ENCODE results near the gene AKIRIN2. TPM values are rescaled to one million over a fixed set of nuclear protein-coding genes. Genes with fewer than 3 reads are reported as not detected.
"Not testable (repeated sequence)": the region's sequence is repeated elsewhere in the genome, so short reads cannot be mapped to it uniquely, and the experiment has no call there.

Gene AKIRIN2
- total RNA-seq, 1 donor, result 92.1 TPM

DNA sequence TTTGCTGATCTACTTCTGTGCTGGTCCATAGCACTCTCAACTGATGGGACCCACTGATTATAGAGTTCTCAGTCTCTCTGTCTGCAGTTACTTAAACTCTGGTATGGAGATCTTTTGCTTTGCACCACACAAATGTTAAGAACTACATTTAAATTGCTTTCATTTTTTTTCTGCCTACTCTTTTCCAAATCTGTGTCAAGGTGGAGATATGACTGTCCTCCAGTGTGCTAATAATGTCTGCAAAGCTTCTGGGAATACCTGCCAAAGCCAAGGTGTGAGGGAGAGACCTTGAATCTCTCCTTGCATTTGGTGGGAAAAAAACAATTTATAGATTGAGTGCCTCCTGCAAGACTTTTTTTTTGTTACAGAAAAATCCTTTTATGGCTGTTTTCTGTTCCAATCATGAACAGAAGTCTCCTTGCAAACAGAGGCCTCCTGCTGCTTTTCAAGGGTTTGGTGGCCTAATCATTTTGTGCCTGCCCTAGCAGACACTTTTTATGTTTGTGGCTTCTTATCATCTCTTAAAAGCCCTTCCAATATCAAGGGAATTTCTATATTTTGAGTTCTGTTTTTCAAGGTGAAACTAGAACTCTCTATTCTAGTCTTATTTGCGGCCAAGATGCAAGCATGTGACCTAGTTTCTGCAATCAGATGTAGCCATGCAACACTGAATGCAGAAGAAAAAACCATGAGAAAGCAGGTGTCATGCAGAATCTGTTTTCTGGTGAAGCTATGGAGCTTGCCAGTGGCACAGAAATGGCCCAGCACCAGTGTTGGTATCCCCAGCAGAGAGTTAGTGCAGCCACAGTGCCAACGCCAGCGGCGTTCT, 23.2 kb upstream of the AKIRIN2 start:
- Histone ChIP-seq H3K4me1 (ENCODE audit: insufficient read depth, low read length) (peaks cover 54% of the 10 kb centered on the region), H3K4me3 (ENCODE audit: low read length) (no peak overlapping the region), H3K9me3 (ENCODE audit: low read depth, low read length) (no peaks in the 10 kb centered on the region), H3K27me3 (ENCODE audit: insufficient read depth, low read length) (no peaks in the 10 kb centered on the region)

DNA sequence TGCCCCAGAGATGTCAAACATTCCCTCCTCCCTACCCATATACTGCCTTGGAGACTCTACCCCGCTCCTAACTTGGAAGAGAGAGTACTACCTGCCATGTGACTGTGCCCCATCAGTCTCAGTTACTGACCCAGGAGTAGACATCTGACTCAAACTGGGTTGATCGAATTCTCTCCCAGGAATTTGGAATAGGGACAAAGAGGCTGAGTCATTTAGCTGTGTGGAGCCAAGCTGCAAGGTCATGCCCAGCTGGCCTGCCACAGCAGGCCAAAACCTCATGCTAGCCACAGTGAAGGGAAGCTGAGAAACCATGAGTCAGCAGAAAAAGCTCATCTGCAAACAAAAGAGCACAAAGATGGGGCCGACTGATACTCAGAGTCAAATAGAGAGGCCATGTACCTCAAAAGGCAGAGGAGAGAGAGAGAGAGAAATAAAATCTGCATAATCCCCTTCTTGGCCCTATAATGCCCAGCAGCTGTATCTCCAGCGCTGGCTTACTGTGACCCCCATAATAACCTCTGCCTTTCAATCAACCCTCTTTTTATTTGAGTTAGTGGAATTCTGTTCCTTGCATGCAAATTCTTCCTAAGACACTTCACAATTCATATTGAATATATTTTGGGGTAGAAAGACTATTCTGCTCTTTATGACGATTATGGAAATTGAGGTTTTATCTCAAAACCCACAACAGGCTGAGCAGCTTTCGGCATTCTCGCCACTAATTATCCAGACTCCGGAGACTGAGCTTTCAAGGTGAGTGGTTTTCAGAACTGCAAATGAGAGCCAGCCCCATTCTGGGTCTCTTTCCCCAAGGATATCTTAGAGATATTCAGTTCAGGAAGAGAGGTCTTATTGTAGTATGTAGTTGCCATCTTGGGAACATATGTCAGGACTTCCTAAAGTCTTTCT, 21.4 kb upstream of the AKIRIN2 start:
- H3K4me3 ChIP-seq (ENCODE audit: low read length), result no peak overlapping the region
- H3K27me3 ChIP-seq (ENCODE audit: insufficient read depth, low read length), result no peaks in the 10 kb centered on the region
- peaks cover 51% of the 10 kb centered on the region for H3K4me1 ChIP-seq (ENCODE audit: insufficient read depth, low read length)
- no peaks in the 10 kb centered on the region for H3K9me3 ChIP-seq (ENCODE audit: low read depth, low read length)

DNA sequence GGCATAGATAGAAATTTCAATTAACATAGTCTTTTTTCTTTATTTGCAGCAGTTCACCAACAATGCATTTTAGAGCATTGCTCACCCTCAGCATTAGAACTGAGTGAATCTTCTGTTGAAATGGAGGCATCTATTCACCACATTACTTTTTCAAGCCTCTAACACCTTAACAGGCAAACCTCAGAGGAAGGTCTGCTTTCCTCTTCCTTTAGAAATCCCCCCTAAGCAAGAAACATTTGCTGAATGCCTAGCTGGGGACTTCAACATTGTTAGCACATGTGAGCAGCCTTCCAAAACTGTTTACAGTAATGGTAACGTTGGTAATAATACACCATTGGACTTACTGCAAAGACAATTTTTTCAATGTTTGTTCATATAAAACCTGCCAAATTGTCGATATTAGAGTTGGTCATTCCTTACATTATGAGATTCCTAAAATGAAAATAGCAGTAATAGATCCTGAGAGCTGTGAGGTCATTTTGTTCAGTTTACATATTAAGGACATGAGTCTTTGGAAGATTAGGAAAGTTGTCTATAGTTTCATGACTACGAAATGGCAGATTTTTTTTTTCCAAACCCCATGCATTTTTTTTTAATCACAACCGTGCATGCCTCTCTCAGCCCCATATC, 20.6 kb upstream of the AKIRIN2 start:
- Histone ChIP-seq H3K9me3 (ENCODE audit: low read depth, low read length) (no peaks in the 10 kb centered on the region), H3K4me1 (ENCODE audit: insufficient read depth, low read length) (peaks cover 57% of the 10 kb centered on the region), H3K4me3 (ENCODE audit: low read length) (no peak overlapping the region), H3K27me3 (ENCODE audit: insufficient read depth, low read length) (no peaks in the 10 kb centered on the region)

DNA sequence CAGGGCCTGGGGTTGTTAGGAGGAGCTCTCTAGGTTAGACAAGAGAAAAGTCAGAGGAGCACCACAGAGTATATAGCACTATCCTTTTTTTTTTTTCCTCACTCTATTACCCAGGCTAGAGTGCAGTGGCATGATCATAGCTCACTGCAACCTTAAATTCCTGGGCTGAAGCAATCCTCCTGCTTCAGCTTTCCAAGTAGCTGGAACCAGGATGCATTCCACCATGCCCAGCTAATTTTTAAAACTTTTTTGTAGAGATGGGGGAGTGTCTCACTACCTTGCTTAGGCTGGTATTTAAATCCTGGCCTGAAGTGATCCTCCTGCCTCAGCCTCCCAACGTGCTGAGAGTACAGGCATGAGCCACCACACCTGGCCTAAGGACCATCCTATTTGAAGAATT, 19.3 kb upstream of the AKIRIN2 start:
- H3K9me3 ChIP-seq (ENCODE audit: low read depth, low read length), result no peaks in the 10 kb centered on the region
- no peak overlapping the region for H3K4me3 ChIP-seq (ENCODE audit: low read length)
- H3K27me3 ChIP-seq (ENCODE audit: insufficient read depth, low read length), result no peaks in the 10 kb centered on the region
- peaks cover 65% of the 10 kb centered on the region for H3K4me1 ChIP-seq (ENCODE audit: insufficient read depth, low read length)

DNA sequence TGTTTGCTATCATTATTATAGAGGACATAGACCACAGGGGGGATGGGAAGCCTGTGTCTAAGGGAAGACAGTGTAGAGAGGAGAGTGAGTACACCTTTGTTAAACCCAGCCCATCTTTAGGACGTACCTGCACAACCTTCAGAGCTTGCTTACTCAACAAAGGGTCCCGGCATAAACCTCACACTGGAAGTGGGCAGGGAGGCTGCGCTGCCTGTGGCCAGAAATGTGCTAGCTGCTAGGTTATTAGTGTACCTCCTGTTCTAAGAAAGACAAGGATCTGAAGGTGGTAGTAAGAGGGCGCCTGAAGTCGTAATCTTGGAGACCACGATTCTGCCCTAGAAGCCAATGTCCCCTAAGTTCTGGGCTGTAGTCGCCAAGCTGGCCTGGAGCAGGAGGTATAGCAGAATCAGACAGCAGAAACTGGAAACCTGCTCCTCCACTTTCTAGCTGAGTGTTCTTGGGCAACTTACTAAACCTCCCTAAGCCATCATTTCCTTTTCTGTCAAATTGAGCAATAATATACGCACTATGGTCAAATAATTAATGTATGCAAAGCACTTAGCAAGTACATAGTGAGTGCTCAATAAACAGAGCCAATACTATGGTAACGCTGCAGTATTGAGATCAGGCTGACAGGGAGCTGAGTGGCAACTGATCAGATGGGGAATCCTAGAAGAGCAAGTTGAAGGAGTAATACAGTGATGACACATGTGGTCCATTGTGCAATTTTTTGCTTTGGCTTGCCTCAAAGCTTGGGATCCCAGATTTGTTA, 16.8 kb upstream of the AKIRIN2 start:
- no peak overlapping the region for H3K4me3 ChIP-seq (ENCODE audit: low read length)
- peaks cover 52% of the 10 kb centered on the region for H3K4me1 ChIP-seq (ENCODE audit: insufficient read depth, low read length)
- H3K27me3 ChIP-seq (ENCODE audit: insufficient read depth, low read length), result no peaks in the 10 kb centered on the region
- H3K9me3 ChIP-seq (ENCODE audit: low read depth, low read length), result no peaks in the 10 kb centered on the region

DNA sequence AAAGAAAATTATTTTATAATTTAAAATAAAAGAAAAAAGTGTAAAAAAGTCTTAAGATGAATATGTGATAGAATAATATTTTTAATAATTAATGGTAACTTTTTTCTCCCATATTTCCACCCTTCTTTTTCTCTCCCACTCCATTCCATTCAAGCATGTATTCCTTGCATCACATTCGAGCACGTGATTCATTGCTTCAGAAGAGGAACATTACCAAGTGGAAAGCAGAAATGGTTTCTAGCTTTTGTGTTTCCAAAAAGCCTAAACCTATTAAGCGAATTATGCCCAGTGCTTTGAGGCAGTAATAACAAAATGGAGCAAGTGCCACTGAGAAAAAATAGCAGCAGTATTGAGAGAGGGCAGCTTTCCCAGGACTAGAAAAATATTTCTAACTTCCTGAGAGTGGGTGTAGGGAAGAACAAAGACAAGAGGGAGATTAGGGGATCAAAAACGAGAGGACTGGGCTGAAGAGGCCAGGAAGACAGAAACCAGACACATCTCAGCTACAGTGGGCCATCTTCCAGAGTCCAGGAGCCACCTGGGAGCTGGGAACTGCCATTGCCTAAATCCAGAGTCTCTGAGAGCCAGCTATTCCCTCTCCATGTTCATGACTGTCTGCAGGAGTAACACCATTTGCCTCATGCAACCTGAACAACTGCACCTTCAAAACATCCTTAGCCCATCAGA, 15.0 kb upstream of the AKIRIN2 start:
- Histone ChIP-seq H3K9me3 (ENCODE audit: low read depth, low read length) (no peaks in the 10 kb centered on the region), H3K27me3 (ENCODE audit: insufficient read depth, low read length) (no peaks in the 10 kb centered on the region), H3K4me1 (ENCODE audit: insufficient read depth, low read length) (peaks cover 38% of the 10 kb centered on the region), H3K4me3 (ENCODE audit: low read length) (no peak overlapping the region)

DNA sequence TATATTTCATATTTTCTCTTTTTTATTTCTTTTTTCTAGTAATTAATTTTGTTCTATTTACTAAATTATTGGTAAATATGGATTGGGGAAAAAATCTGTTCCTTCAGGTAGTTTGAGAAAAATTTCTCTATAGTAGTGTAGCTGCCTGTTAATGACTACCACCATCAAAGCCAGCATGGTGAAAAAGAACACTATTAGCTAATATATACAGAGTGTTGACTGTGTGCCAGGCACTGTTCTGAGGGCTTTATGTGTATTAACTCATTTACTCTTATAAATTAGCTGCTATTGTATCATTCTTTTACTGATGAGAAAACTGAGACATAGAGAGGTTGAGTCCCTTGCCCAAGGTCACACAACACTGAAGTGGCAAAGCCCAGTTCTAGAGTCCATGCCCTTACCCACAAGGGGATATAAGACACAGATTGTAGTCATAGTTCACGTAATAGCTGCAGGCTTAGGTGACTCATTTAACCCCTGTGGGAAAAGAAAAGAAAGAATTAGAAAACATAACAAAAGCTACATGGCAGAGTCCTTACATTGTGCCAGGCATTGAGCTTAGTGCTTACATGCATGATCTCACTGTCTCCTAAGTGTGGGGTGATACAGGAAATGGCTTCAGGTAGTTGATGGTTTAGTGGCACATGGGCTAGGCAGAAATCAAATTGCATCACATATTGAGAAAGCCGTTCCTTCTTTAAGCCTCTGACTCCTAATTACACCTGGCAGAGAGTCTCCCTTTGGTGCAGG, 12.2 kb upstream of the AKIRIN2 start:
- H3K27me3 ChIP-seq (ENCODE audit: insufficient read depth, low read length), result no peaks in the 10 kb centered on the region
- peaks cover 28% of the 10 kb centered on the region for H3K4me1 ChIP-seq (ENCODE audit: insufficient read depth, low read length)
- no peak overlapping the region for H3K4me3 ChIP-seq (ENCODE audit: low read length)
- H3K9me3 ChIP-seq (ENCODE audit: low read depth, low read length), result no peaks in the 10 kb centered on the region

DNA sequence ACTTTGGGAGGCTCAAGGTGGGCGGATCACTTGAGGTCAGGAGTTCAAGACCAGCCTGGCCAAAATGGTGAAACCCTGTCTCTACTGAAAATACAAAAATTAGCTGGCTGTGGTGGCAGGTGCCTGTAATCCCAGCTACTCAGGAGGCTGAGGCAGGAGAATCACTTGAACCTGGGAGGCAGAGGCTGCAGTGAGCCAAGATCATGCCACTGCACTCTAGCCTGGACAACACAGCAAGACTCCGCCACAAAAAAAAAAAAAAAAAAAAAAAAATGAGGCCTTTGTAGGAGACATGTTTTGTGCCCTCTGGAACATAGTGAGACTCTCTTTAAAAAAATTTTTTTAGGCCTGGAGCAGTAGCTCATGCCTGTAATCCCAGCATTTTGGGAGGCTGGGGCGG, 10.7 kb upstream of the AKIRIN2 start:
- not testable (repeated sequence) for H3K4me3 ChIP-seq (ENCODE audit: low read length); H3K27me3 ChIP-seq (ENCODE audit: insufficient read depth, low read length); H3K9me3 ChIP-seq (ENCODE audit: low read depth, low read length)
- H3K4me1 ChIP-seq (ENCODE audit: insufficient read depth, low read length), result peaks cover 14% of the 10 kb centered on the region

DNA sequence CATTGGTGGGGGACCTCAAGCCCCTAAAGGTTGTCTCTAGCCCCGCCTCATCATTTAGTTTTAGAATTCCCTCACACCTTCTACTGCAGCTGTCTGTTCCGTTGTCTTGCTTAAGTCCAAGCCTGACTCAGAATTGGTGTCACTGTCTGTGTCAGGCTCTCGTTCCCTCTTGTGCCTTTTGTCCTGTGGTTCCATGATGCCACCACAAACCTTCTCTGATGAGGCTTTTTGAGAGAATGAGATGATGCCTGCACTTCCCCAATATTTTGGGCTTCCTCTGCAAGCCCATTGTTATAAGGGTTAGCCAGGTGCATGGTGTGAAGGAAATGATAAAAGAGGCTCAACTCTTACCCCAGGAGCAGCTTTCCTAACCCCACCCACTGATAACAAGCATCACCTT, 8.1 kb upstream of the AKIRIN2 start:
- Histone ChIP-seq H3K4me1 (ENCODE audit: insufficient read depth, low read length) (peaks cover 12% of the 10 kb centered on the region), H3K9me3 (ENCODE audit: low read depth, low read length) (no peaks in the 10 kb centered on the region), H3K4me3 (ENCODE audit: low read length) (no peak overlapping the region), H3K27me3 (ENCODE audit: insufficient read depth, low read length) (no peaks in the 10 kb centered on the region)

DNA sequence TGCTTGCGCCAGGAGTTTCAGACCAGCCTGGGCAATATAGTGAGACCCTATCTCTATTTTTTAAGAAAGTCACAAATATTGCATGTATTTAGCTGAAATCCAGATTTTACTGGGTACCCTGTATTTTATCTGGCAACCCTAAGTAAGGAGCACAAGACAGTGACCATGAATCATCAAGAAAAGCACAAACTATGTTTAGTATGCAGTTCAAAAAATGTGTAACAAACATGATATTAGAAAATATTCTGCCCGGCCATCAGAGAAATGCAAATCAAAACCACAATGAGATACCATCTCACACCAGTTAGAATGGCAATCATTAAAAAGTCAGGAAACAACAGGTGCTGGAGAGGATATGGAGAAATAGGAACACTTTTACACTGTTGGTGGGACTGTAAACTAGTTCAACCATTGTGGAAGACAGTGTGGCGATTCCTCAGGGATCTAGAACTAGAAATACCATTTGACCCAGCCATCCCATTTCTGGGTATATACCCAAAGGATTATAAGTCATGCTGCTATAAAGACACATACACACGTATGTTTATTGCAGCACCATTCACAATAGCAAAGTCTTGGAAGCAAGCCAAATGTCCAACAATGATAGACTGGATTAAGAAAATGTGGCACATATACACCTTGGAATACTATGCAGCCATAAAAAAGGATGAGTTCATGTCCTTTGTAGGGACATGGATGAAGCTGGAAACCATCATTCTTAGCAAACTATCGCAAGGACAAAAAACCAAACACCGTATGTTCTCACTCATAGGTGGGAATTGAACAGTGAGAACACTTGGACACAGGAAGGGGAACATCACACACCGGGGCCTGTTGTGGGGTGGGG, 6.8 kb upstream of the AKIRIN2 start:
- not testable (repeated sequence) for H3K9me3 ChIP-seq (ENCODE audit: low read depth, low read length); H3K4me1 ChIP-seq (ENCODE audit: insufficient read depth, low read length); H3K27me3 ChIP-seq (ENCODE audit: insufficient read depth, low read length); H3K4me3 ChIP-seq (ENCODE audit: low read length)

DNA sequence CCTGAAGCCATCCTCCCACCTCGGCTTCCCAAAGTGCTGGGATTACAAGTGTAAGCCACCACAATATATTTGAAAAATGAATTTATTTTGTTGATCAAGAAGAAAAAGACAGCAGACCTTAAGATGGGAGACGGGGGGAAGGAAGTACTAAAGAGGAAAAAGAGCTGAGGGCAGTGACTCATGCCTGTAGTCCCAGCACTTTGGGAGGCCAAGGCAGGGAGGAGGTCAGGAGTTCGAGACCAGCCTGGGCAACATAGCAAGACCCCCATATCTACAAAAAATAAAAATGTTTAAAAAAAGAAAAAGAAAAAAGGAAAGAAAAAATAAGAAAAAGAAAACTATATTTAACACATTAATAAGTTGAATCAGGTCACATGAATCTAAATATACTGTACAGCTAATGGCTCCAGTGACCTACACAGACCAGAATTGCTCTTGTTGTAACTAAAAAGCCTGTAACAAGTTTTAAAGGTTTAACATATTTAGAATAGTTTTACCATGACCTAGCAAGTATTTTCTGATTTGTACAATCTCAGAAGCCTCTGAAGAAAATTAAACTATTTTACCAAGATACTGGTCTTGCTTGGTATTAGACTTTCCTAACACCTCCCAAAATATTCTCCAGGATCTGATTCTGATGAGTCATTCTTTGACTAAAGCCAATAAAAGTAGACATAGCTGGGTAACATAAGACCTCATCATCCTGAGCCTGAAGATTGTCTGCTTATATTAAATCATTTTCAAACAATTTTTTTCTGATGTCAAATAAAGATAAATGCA, 4.3 kb upstream of the AKIRIN2 start:
- no peaks in the 10 kb centered on the region for H3K27me3 ChIP-seq (ENCODE audit: insufficient read depth, low read length)
- no peaks in the 10 kb centered on the region for H3K9me3 ChIP-seq (ENCODE audit: low read depth, low read length)
- H3K4me1 ChIP-seq (ENCODE audit: insufficient read depth, low read length), result peaks cover 14% of the 10 kb centered on the region
- H3K4me3 ChIP-seq (ENCODE audit: low read length), result no peak overlapping the region

DNA sequence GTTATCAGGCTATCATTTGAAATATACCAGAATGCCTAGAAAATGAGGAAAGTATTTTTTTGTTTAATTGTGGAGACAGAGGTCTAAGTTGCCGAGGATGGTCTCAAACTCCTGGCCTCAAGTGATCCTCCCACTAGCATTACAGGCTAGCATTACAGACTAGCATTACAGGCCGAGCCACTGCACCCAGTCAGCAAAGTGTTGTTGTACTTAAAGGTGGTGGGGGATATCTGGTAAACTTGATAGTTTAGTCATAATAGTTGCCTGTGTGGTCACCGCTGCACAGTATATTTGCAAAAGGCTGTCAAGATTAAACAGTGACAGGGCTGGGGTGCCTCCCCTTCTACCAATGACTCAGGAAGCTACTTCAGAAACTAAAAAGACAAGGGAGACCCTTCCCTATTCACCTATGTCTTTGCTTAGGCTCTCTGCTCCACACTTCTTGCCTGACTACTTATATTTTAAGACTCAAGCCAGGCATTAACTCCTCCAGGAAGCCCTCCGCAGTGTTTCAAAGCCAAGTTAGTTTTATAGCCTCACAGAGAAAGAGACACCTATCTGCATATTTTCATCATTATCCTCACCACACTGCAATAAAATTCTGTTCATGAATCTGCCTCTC, 3.1 kb upstream of the AKIRIN2 start:
- Histone ChIP-seq H3K27me3 (ENCODE audit: insufficient read depth, low read length) (no peaks in the 10 kb centered on the region), H3K4me3 (ENCODE audit: low read length) (no peak overlapping the region), H3K9me3 (ENCODE audit: low read depth, low read length) (no peaks in the 10 kb centered on the region), H3K4me1 (ENCODE audit: insufficient read depth, low read length) (peaks cover 14% of the 10 kb centered on the region)

Data from mononuclear cell (primary cell).